HCT116 (cell line): ENCODE results near the gene RTL10. TPM values are rescaled to one million over a fixed set of nuclear protein-coding genes. Genes with fewer than 3 reads are reported as not detected.

Source experiments
- ATAC-seq: fragments of 200-7000 bp; cut with Tn5 transposase; 2 replicates; pipeline ENCODE4 v1.9.1; 2020; ENCODE audit warnings: mild to moderate bottlenecking, moderate library complexity
- BruUV-seq: library from RNA; stranded (reverse); fragments of 400-500 nt; replicated peaks from 2 replicates; lab custom pipeline; 2021; lab: Mats Ljungman, UMichigan
- CTCF ChIA-PET: fragments of 300-600 bp; sonication (Branson Sonifier 250); formaldehyde crosslinking; loops from one replicate; lab custom pipeline; 2021; ENCODE audit warnings: antibody characterized with exemption; lab: Charles Lee
- POLR2A ChIA-PET: fragments of 300-600, 350-600 bp; sonication (Branson Sonifier 250); formaldehyde crosslinking; loops from one replicate; lab custom pipeline; 2021; ENCODE audit warnings: antibody characterized with exemption; lab: Charles Lee
- RAD21 ChIA-PET, 2 experiments: fragments of 300-600 bp; sonication (Branson Sonifier 250); formaldehyde crosslinking; loops; one replicate each; lab custom pipeline; 2023; ENCODE audit warnings: low total read pairs in 2 of 2; ENCODE audit not compliant: uncharacterized antibody in 2 of 2, unreplicated experiment in 2 of 2, low non-redundant PET in 1 of 2; lab: Charles Lee
- DNase-seq: peaks from one replicate; pipeline ENCODE4 v3.0.0-alpha.2; 2010; ENCODE audit warnings: low read depth, low spot score
- H2AFZ ChIP-seq: fragments of 200-600 bp; shearing (Covaris generic), sonication (generic); 2 replicates; pipeline ENCODE4 v1.6.1; 2017; ENCODE audit warnings: low read depth, mixed run types, mixed read lengths, antibody characterized with exemption, low read length; ENCODE audit not compliant: poor library complexity, severe bottlenecking
- H3K27ac ChIP-seq: 2 replicates; pipeline ENCODE4 v1.5.1; 2012; ENCODE audit warnings: low read depth, low read length
- H3K27me3 ChIP-seq: fragments of 200-600 bp; sonication (generic); 2 replicates; pipeline ENCODE4 v1.6.1; 2016; ENCODE audit warnings: mixed run types, low read length, mixed read lengths; ENCODE audit not compliant: insufficient read depth
- H3K36me3 ChIP-seq, 2 experiments: fragments of 200-500 bp in 1 of 2; fragments of 200-600 bp in 1 of 2; sonication (Bioruptor generic) in 1 of 2; sonication (generic) in 1 of 2; 2 replicates each; pipeline versions ENCODE4 v1.5.1 to v1.6.1; 2014 to 2016; ENCODE audit warnings: low read length in 2 of 2, inconsistent platforms in 1 of 2, mixed read lengths in 1 of 2, mixed run types in 1 of 2; ENCODE audit not compliant: insufficient read depth in 2 of 2, control insufficient read depth in 1 of 2
- H3K4me1 ChIP-seq, 2 experiments: fragments of 200-600 bp in 1 of 2; sonication (generic) in 1 of 2; 2 replicates each; pipeline versions ENCODE4 v1.5.1 to v1.6.1; 2012 to 2017; ENCODE audit warnings: low read length in 2 of 2, inconsistent platforms in 1 of 2, mild to moderate bottlenecking in 1 of 2, mixed read lengths in 1 of 2, mixed run types in 1 of 2, moderate library complexity in 1 of 2; ENCODE audit not compliant: insufficient read depth in 2 of 2, control insufficient read depth in 1 of 2
- H3K4me2 ChIP-seq: fragments of 200-600 bp; sonication (generic); 2 replicates; pipeline ENCODE4 v1.6.1; 2017; ENCODE audit warnings: mixed run types, low read length, mixed read lengths
- H3K4me3 ChIP-seq, 2 experiments: fragments of 200-600 bp in 1 of 2; sonication (generic) in 1 of 2; replicated peaks in 1 of 2; 2 replicates each; pipeline ENCODE4 v1.5.1; 2011 to 2016; ENCODE audit warnings: low read length in 2 of 2, control low read depth in 1 of 2, low read depth in 1 of 2, mild to moderate bottlenecking in 1 of 2, mixed read lengths in 1 of 2, mixed run types in 1 of 2
- H3K79me2 ChIP-seq: fragments of 200-600 bp; sonication (generic); 2 replicates; pipeline ENCODE4 v1.6.1; 2017; ENCODE audit warnings: mild to moderate bottlenecking, mixed run types, low read length, moderate library complexity, mixed read lengths; ENCODE audit not compliant: insufficient read depth
- H3K9ac ChIP-seq: fragments of 200-600 bp; sonication (generic); 2 replicates; pipeline ENCODE4 v1.6.1; 2016; ENCODE audit warnings: low read length, mixed read lengths
- H3K9me2 ChIP-seq: fragments of 200-600 bp; sonication (generic), shearing (Covaris generic); 2 replicates; pipeline ENCODE4 v1.6.1; 2017; ENCODE audit warnings: mixed run types, mild to moderate bottlenecking, moderate library complexity; ENCODE audit not compliant: insufficient read depth
- H3K9me3 ChIP-seq, 2 experiments: fragments of 200-500 bp in 1 of 2; fragments of 200-600 bp in 1 of 2; sonication (Bioruptor generic) in 1 of 2; sonication (generic) in 1 of 2; 2 replicates each; pipeline ENCODE4 v1.6.1; 2014 to 2017; ENCODE audit warnings: low read length in 2 of 2, mixed read lengths in 2 of 2, inconsistent platforms in 1 of 2, low read depth in 1 of 2, mild to moderate bottlenecking in 1 of 2, mixed run types in 1 of 2, moderate library complexity in 1 of 2; ENCODE audit not compliant: control insufficient read depth in 1 of 2, insufficient read depth in 1 of 2
- H4K20me1 ChIP-seq: fragments of 200-600 bp; sonication (generic), shearing (Covaris generic); 2 replicates; pipeline ENCODE4 v1.6.1; 2017; ENCODE audit warnings: mixed run types, mild to moderate bottlenecking, moderate library complexity; ENCODE audit not compliant: insufficient read depth
- CBX3 ChIP-seq: IDR thresholded peaks from 2 replicates; pipeline ENCODE4 v1.6.1; 2012; ENCODE audit warnings: low read depth
- EZH2 ChIP-seq: fragments of 200-600 bp; sonication (generic); IDR thresholded peaks from 2 replicates; pipeline ENCODE4 v1.6.1; 2017; ENCODE audit warnings: antibody characterized with exemption, mixed run types
- FOSL1 ChIP-seq: IDR thresholded peaks from 2 replicates; pipeline ENCODE4 v1.6.1; 2012; ENCODE audit warnings: low read depth
- ZNF274 ChIP-seq: fragments of 200-500 bp; sonication (Bioruptor generic); IDR thresholded peaks from 2 replicates; pipeline ENCODE4 v1.6.1; 2014; ENCODE audit warnings: mild to moderate bottlenecking, low read depth, low read length, inconsistent platforms
- intact Hi-C: fragments of 100-400 bp; cut with micrococcal nuclease; formaldehyde crosslinking; loops from 2 replicates; pipeline ENCODE4 v1.10.0; 2022
- total RNA-seq: library from RNA; stranded (reverse); gene quantifications from one replicate; pipeline ENCODE4 v1.2.1, GENCODE V29; 2021; ENCODE audit not compliant: unreplicated experiment
- TF ChIP-seq, protein P1 (sequence below), 3 experiments: fragments of 200-600 bp in 1 of 3; sonication (generic) in 1 of 3; IDR thresholded peaks in 2 of 3; conservative IDR thresholded peaks in 1 of 3; 2 replicates each; pipeline ENCODE4 v1.5.1; 2012 to 2017; ENCODE audit warnings: low read depth in 2 of 3, low read length in 2 of 3, antibody characterized with exemption in 1 of 3, borderline replicate concordance in 1 of 3, control low read depth in 1 of 3, mild to moderate bottlenecking in 1 of 3, mixed read lengths in 1 of 3, mixed run types in 1 of 3, moderate library complexity in 1 of 3; ENCODE audit not compliant: insufficient read depth in 1 of 3

RTL10 gene
- total RNA-seq, 1 experiment from 2014 or later: 24.6 TPM

DNA sequence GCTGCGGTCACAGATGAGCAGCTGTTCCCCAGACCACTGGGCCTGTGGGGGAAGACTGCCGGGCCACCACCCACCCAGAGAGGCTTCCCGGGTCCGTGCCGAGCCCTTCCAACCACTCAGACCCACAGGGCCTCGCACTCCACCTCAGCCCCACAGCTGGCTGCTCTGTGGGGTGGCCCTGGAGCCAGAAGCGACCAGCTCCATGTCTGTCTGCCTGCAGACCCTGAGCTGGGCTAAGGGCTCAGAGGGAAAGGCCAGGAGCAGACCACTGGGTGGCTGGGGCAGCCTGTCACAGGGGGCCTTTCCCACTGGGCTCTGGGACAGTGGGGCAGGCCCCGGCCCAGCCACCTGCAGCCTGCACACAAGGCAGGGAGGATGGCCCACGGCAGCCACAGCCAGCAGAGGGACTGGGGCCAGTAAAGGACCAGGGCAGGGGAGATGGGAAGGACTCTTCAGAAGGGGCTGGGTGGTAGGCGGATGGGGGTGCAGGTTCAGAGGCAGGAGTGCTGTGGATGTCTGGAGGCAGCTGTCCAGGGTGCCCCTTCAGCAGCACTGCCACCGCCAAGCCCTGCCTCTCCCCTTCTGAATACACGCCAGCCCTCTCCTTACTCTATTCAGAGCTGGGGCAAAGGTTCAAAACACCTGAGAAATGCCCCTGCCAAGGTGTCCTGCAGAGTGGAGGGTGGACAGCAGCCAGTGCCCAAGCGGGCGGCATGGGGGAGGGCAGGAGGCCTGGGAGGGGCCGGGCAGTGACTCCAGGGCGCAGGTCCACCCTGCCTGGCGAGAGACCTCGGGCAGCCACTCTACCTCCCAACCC, 32.2 kb downstream of the RTL10 start:
- intact Hi-C loops: no loop called here
- Histone ChIP-seq H3K4me3 (no peak overlapping the region), H3K4me2 (no peak overlapping the region), H3K9ac (no peak overlapping the region), H3K79me2 (no peaks in the 10 kb centered on the region), H2AFZ (no peak overlapping the region), H4K20me1 (no peaks in the 10 kb centered on the region), H3K9me2 (no peaks in the 10 kb centered on the region), H3K36me3 (no peaks in the 10 kb centered on the region), H3K9me3 (no peaks in the 10 kb centered on the region), H3K27ac (no peak overlapping the region), H3K4me1 (no peaks in the 10 kb centered on the region), H3K27me3 (no peaks in the 10 kb centered on the region)
- POLR2A ChIA-PET: no interaction called here
- TF ChIP-seq ZNF274 (no peak), FOSL1 (no peak), CBX3 (no peak), EZH2 (no peak)
- TF ChIP-seq, protein P1, sequence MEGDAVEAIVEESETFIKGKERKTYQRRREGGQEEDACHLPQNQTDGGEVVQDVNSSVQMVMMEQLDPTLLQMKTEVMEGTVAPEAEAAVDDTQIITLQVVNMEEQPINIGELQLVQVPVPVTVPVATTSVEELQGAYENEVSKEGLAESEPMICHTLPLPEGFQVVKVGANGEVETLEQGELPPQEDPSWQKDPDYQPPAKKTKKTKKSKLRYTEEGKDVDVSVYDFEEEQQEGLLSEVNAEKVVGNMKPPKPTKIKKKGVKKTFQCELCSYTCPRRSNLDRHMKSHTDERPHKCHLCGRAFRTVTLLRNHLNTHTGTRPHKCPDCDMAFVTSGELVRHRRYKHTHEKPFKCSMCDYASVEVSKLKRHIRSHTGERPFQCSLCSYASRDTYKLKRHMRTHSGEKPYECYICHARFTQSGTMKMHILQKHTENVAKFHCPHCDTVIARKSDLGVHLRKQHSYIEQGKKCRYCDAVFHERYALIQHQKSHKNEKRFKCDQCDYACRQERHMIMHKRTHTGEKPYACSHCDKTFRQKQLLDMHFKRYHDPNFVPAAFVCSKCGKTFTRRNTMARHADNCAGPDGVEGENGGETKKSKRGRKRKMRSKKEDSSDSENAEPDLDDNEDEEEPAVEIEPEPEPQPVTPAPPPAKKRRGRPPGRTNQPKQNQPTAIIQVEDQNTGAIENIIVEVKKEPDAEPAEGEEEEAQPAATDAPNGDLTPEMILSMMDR (IDR thresholded peaks at IDR 0.05 in 2 of 3, conservative IDR thresholded peaks at IDR 0.05 in 1 of 3; ENCODE audit: borderline replicate concordance in 1 of 3, insufficient read depth in 1 of 3, low read depth in 2 of 3, low read length in 2 of 3): no peak
- ATAC-seq: no peak
- no peak for DNase-seq
- RAD21 ChIA-PET: no interaction called here
- CTCF ChIA-PET: no interaction called here
- BruUV-seq: no TSS peak
